ENCODE data around the gene KRTAP12-1.
"Not testable (repeated sequence)": the region's sequence is repeated elsewhere in the genome, so short reads cannot be mapped to it uniquely, and the experiment has no call there.

Gene KRTAP12-1

DNA sequence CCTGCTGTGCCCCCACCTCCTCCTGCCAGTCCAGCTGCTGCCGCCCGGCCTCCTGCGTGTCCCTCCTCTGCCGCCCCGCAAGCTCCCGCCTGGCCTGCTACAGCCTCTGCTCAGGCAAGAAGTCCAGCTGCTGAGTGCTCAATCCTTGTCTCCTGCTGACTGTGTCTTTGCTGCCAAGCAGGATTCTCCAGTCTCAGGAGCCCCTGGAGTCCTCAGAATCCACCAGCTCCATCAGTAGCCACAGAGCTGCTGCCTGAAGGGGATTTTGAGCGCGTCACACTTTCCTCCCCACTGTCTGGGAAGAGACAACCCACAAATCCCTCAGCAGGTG is 34.8 kb downstream of the KRTAP12-1 start:
- no peak for DNase-seq (ENCODE audit: extremely low read depth in 1 of 2, low read depth in 1 of 2)

DNA sequence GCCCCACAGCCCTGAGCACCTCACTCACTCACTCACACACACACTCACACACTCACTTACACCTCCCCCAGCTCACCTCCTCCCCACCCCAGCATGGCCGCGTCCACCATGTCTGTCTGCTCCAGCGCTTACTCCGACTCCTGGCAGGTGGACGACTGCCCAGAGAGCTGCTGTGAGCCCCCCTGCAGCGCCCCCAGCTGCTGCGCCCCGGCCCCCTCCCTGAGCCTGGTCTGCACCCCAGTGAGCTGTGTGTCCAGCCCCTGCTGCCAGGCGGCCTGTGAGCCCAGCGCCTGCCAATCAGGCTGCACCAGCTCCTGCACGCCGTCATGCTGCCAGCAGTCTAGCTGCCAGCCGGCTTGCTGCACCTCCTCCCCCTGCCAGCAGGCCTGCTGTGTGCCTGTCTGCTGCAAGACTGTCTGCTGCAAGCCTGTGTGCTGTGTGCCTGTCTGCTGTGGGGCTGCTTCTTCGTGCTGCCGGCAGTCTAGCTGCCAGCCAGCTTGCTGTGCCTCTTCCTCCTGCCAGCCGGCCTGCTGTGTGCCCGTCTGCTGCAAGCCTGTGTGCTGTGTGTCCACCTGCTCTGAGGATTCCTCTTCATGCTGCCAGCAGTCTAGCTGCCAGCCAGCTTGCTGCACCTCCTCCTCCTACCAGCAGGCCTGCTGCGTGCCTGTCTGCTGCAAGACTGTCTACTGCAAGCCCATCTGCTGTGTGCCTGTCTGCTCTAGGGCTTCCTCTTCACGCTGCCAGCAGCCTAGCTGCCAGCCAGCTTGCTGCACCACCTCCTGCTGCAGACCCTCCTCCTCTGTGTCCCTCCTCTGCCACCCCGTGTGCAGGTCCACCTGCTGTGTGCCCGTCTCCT is 35.4 kb downstream of the KRTAP12-1 start, which contains the start of gene KRTAP10-11:
KRTAP10-11 (plus strand) TSS at position 49 of the 856 bp plus-strand sequence; CDS start at position 94, 45 bp downstream.
- not testable (repeated sequence) for DNase-seq (ENCODE audit: extremely low read depth in 1 of 2, low read depth in 1 of 2)

DNA sequence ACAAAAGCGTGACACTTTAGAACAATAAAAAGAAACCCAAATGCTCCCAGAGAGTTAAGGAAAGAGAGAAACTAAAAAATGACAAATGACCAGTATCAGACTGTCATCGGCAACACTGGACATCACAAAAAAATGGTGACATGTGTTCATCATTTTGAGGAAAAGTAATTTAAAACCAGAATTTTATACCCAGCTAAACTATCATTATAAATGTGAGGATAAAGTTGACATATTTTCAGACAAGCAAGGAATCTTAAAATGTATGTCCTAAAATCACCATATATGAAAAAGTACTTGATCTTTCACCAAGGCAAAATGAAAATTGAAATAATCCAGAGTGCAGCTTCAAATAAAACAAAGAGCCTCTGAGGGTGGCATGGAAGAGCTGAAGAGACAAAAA is 37.1 kb downstream of the KRTAP12-1 start:
- no peak for DNase-seq (ENCODE audit: extremely low read depth in 1 of 2, low read depth in 1 of 2)

DNA sequence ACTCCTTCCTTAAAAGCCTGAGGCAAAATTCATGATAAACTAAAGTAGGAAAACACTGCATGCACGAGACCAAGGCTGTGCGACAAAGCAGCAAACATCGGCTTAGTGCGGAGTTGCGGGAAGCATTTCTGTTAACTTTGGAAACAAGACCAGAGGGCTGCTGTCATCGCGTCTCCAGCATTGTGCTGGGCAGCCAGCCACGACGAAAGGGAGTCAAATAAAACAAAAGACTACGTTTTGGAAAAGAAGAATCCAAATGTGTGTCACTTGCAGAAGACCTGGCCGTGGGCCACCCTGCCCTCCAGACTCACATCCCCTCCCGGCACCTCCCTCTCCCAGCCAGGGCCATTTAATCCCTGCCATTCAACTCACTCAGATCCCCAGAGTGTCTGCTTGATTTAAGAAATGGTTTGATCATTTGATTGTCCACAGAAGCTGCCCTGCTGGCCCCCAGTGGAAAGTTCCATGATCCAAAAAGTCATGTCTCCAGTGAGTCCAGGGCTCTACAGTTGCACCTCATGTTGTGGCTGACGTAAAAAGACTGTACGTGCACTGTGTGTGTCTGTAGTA is 38.1 kb downstream of the KRTAP12-1 start:
- no peak for DNase-seq (ENCODE audit: extremely low read depth in 1 of 2, low read depth in 1 of 2)

DNA sequence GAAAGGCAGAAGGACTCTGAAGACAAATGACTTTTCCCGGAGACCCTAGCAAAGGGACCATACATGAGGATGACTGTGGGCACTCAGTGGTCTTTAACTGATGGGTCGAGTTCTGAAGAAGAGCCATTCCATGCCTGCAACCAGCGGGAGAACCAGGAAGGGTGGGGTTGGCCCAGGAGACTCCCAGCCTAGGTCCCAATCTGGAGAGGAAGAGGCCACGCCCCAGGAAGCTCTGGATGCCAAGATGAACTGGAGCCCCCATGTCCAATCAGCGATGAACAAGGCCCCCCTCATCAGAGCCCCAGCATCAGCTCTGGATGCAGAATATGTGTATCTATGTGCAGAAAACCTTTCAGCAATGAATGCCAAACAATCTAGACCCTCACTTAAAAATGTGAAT is 41.2 kb downstream of the KRTAP12-1 start:
- DNase-seq (ENCODE audit: extremely low read depth in 1 of 2, low read depth in 1 of 2), result no peak

DNA sequence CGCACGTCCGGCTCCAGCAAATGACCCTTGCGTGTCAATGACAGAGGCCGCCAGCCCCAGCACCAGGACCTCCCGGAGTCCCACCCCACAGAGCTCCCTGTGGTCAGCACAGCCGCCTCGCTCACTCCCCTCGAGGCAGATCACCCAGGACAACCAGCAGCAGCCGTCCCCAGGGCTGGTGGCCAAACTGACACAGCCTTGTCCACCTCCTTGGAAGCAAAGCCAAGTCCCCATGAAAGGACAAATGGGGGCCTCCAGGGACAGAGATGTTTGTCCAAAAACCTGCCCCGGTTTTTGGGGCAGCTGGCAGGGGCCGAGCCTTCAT is 42.7 kb downstream of the KRTAP12-1 start:
- no peak for DNase-seq (ENCODE audit: extremely low read depth in 1 of 2, low read depth in 1 of 2)

DNA sequence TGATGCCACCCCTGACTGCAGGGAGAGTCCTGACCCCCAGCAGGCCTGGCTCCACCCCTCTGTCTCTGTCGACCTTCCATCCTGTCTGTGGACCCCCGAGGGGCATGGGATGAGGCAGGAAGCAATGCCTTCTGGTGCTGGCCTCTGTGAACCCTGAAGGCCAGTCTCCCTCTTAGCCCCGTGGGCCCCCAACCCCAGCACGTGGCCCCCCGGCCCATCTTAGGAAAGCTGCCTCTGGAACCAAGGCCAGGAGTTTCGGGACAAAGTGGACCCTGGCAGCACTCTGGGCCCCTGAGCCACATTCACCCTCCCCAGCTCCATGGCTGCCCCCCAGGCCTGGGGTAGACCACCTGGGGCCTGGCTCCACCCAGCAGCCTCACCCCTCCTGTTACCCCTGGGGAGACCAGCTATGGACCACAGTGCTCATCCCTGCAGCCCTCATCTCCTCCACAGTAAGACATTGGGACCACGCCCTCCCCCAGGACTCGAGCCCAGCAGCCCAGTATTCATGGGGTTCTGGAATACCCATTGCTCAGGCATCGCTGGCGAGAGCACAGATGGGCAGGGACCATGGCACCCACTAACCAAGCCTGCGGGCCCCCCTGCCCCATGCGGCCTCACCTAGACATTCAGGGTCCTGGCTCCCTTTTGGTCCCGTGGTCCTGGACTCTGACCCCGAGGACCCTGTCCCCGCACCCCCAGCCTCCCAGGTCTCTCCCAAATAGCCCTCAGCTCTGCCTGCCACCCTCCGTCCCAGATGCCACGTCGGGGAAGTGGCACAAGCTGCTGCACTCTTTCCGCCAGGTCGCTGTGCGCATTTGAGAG is 43.2 kb downstream of the KRTAP12-1 start:
- not testable (repeated sequence) for DNase-seq (ENCODE audit: extremely low read depth in 1 of 2, low read depth in 1 of 2)

DNA sequence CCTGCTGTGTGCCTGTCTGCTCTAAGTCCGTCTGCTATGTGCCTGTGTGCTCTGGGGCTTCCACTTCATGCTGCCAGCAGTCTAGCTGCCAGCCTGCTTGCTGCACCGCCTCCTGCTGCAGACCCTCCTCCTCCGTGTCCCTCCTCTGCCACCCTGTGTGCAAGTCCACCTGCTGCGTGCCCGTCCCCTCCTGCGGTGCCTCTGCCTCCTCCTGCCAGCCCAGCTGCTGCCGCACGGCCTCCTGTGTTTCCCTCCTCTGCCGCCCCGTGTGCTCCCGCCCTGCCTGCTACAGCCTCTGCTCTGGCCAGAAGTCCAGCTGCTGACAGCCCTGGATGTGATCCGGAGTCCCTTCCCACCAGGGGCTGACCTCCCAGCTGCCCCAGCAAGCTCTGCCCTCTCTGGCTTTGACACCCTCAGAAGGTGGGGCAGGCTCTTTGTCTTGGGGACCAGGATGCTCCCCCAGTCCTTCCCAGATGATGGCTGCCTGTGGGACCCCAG is 44.1 kb downstream of the KRTAP12-1 start:
- DNase-seq (ENCODE audit: extremely low read depth in 1 of 2, low read depth in 1 of 2), result not testable (repeated sequence)

DNA sequence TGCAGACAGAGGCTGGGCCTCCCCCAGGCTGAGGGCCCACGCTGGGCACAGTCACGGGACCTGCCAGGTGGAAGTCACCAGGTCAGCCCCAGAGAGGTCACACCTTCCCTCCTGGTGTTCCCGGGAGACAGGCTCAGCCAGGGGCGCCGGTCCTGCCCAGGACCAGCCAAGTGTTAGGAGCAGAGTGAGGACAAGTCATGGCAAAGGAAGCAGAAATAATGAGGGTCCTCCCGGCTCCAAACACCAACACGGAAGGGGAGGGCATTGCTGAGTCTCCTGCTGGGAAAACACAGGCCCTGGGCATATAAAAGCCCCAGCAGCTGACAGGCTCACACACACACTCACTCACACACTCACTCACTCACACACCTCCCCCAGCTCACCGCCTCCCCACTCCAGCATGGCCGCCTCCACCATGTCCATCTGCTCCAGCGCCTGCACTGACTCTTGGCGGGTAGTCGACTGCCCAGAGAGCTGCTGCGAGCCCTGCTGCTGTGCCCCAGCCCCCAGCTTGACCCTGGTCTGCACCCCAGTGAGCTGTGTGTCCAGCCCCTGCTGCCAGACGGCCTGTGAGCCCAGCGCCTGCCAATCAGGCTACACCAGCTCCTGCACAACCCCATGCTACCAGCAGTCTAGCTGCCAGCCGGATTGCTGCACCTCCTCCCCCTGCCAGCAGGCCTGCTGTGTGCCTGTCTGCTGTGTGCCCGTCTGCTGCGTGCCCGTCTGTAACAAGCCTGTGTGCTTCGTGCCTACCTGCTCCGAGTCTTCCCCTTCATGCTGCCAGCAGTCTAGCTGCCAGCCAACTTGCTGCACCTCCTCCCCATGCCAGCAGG is 44.7 kb downstream of the KRTAP12-1 start, which contains the start of gene KRTAP10-10:
KRTAP10-10 (plus strand) TSS at position 339 of the 833 bp plus-strand sequence; CDS start at position 401, 62 bp downstream.
- DNase-seq (ENCODE audit: extremely low read depth in 1 of 2, low read depth in 1 of 2), result no peak

DNA sequence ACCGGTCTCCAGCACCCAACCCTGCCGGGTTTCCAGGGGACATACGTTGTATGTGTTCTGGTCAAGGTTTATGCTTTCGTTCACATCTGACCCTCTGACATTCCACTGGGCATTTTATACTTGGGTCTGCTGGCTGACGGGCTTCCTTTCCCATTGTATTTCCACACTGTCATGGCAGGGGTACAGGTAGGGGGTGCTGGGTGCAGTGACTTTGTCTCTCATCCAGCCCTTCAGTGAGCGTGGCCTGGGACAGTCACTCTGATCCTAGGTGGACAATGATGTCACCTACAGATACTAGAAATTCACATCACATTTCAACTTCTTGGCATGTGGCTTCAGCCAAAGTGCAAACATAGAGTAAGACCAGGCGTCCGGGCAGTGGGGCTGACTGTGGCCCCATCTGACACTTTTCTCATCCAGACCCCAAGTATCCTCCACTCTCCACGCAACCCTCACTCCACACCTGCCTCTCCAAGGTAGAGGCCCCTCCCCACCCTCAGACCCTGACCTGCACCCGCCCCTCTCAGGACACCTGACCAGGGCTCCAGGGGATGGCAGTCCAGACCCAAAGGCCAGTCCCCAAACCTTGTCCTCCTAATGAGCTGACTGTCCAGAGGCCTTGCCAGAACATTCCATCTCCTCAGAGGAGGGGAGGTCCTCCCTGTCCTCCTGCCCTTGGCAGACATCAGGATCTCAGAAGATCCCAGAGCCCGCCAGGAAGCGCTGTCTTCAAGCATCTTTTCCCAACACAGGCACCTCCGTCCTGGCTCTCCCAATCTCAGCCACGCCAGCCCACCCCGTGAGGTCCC is 45.5 kb downstream of the KRTAP12-1 start:
- DNase-seq (ENCODE audit: extremely low read depth in 1 of 2, low read depth in 1 of 2), result no peak

DNA sequence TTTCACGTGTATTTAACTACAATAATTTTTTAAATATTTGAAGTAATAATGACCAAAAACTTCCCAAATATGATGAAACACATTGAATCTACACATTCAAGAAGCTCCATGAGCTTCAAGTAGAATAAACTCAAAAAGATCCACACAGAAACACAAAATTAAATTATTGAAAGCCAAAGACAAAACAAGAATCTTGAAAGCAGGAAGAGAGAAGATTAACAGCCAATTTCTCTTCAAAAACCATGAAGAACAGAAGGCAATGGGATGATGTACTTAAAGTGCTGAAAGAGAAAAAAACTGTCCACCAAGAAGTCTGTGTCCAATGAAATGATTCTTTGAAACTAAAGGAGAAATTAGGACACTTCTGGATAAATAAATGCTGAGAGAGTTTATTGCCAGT is 49.9 kb downstream of the KRTAP12-1 start:
- DNase-seq (ENCODE audit: extremely low read depth in 1 of 2, low read depth in 1 of 2), result no peak

All from activated CD8-positive, alpha-beta memory T cell treated with anti-CD3 and anti-CD28 coated beads for 1 hour (primary cell).